Retinal pigment epithelial cell (primary cell): ENCODE results near the gene RAN.
"Not testable (repeated sequence)": the region's sequence is repeated elsewhere in the genome, so short reads cannot be mapped to it uniquely, and the experiment has no call there.

Experiments used
- DNase-seq: peaks from one replicate; pipeline ENCODE4 v3.0.0-alpha.2; 2010; ENCODE audit warnings: low read depth
- H3K4me3 ChIP-seq: 2 replicates; pipeline ENCODE4 v1.5.1; 2011; ENCODE audit warnings: mild to moderate bottlenecking, low read length, control low read depth, moderate library complexity
- TF ChIP-seq, protein P1 (sequence below): conservative IDR thresholded peaks from 2 replicates; pipeline ENCODE4 v1.5.1; 2011; ENCODE audit warnings: low read depth, low read length, control low read depth, inconsistent platforms

RAN gene

DNA sequence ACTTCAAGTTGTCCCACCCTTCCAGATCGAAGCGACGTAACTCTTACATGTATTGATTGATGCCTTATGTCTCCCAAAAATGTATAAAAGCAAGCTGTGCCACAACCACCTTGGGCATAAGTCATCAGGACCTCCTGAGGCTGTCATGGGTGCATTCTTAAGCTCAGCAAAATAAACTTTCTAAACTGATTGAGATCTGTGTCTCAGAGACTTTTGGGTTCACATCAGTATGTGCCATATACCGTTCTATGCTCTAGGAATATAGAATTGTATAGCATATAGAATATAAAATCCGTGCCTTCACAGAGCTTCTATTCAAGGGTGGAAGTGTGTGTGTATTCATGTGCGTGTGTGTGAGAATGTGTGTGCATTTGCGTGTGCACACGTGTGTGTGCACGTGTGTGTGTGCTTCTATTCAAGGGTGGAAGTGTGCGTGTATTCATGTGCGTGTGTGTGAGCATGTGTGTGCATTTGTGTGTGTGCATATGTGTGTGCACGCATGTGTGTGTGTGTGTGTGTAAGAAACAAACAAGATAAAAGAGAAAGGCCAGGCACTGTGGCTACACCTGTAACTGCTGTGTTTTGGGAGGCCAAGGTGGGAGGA, 21.3 kb upstream of the RAN start:
- H3K4me3 ChIP-seq: no peak overlapping the region
- TF ChIP-seq, protein P1, sequence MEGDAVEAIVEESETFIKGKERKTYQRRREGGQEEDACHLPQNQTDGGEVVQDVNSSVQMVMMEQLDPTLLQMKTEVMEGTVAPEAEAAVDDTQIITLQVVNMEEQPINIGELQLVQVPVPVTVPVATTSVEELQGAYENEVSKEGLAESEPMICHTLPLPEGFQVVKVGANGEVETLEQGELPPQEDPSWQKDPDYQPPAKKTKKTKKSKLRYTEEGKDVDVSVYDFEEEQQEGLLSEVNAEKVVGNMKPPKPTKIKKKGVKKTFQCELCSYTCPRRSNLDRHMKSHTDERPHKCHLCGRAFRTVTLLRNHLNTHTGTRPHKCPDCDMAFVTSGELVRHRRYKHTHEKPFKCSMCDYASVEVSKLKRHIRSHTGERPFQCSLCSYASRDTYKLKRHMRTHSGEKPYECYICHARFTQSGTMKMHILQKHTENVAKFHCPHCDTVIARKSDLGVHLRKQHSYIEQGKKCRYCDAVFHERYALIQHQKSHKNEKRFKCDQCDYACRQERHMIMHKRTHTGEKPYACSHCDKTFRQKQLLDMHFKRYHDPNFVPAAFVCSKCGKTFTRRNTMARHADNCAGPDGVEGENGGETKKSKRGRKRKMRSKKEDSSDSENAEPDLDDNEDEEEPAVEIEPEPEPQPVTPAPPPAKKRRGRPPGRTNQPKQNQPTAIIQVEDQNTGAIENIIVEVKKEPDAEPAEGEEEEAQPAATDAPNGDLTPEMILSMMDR: no peak
- DNase-seq: no peak

GRCh38 chr12:130856088-130856487, 15.8 kb upstream of the RAN start:
- DNase-seq: no peak
- H3K4me3 ChIP-seq: no peak overlapping the region
- TF ChIP-seq, protein P1: no peak

- no peak overlapping the region for H3K4me3 ChIP-seq
These were observed 13.8 kb upstream of the RAN start for GRCh38 chr12:130858084-130858483.

GRCh38 chr12:130859161-130859560, 12.7 kb upstream of the RAN start:
- no peak for DNase-seq
- TF ChIP-seq, protein P1: no peak
- H3K4me3 ChIP-seq: no peak overlapping the region

More at GRCh38 chr12:130858084-130858483, 13.8 kb upstream of the RAN start:
- TF ChIP-seq, protein P1: no peak
- DNase-seq: no peak

DNA sequence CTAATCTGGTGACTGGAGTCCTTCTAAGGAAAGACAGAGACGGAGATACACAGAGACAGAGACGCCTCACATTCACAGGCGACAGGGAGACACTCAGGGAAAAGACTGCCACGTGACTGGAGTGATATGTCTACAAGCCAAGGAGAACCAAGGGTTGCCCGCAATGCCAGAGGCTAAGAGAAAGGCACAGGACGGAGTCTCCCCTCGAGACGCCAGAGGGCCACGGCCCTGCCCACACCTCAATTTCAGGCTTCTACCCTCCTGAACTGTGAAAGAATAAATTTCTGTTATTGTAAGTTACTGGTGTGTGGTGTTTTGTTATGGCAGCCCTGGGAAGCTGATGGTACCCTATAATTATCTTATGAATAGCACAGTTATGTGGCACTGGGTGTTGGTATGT, 11.6 kb upstream of the RAN start:
- H3K4me3 ChIP-seq: no peak overlapping the region
- TF ChIP-seq, protein P1: no peak
- no peak for DNase-seq

GRCh38 chr12:130862161-130862560, 9.7 kb upstream of the RAN start:
- no peak for DNase-seq
- TF ChIP-seq, protein P1: no peak
- H3K4me3 ChIP-seq: no peak overlapping the region

- not testable (repeated sequence) for DNase-seq, H3K4me3 ChIP-seq
These were observed 9.1 kb upstream of the RAN start for GRCh38 chr12:130862771-130863170.

GRCh38 chr12:130863298-130863697, 8.6 kb upstream of the RAN start:
- TF ChIP-seq, protein P1: no peak
- no peak for DNase-seq
- H3K4me3 ChIP-seq: no peak overlapping the region
